K562 (cell line): ENCODE data around the gene FPR1. TPM values are rescaled to one million over a fixed set of nuclear protein-coding genes. Genes with fewer than 3 reads are reported as not detected.

Experiments
- ATAC-seq: fragments of 200-7000 bp; cut with Tn5 transposase; 3 replicates; pipeline ENCODE4 v1.9.1; 2020; ENCODE audit warnings: moderate library complexity
- BruUV-seq: library from RNA; stranded (reverse); fragments of 400-500 nt; replicated peaks from 2 replicates; lab custom pipeline; 2021; lab: Mats Ljungman, UMichigan
- CTCF ChIA-PET: fragments of 300-600 bp; formaldehyde crosslinking; extraction: SDS; loops from one replicate; lab custom pipeline; 2021; ENCODE audit warnings: low intra/inter-chr PET ratio; lab: Yijun Ruan, JAX
- POLR2A ChIA-PET: fragments of 300-600, 350-650 bp; sonication (Branson Sonifier 250); formaldehyde crosslinking; extraction: SDS; loops from one replicate; lab custom pipeline; 2021; ENCODE audit warnings: antibody characterized with exemption, inconsistent platforms; lab: Yijun Ruan, JAX
- DNase-seq, 4 experiments: peaks; one replicate each; pipeline versions ENCODE4 v3.0.0 to v3.0.0-alpha.2; 2011 to 2018; ENCODE audit warnings: low spot score in 3 of 4, mixed read lengths in 3 of 4; ENCODE audit errors: extremely low read depth in 1 of 4
- FAIRE-seq: peaks from 2 replicates; lab custom pipeline; 2011; peaks lifted over from hg19 to GRCh38; lab: Jason Lieb, UNC
- H2AFZ ChIP-seq: 2 replicates; pipeline ENCODE4 v1.6.0; 2011; ENCODE audit warnings: low read depth, low read length, control low read depth, inconsistent platforms
- H3K27ac ChIP-seq: fragments of 200-600 bp; 3 replicates; pipeline ENCODE4 v1.8.0; 2011; ENCODE audit warnings: low read depth, mild to moderate bottlenecking, control low read depth, inconsistent platforms, low read length, moderate library complexity, mixed read lengths; ENCODE audit errors: extremely low read depth
- H3K27me3 ChIP-seq, 2 experiments: fragments of 300-600 bp in 1 of 2; 2 replicates in 1 of 2; 3 replicates in 1 of 2; pipeline versions ENCODE4 v1.6.0 to v1.8.0; 2011; ENCODE audit warnings: inconsistent platforms in 2 of 2, low read length in 2 of 2, mild to moderate bottlenecking in 1 of 2, mixed read lengths in 1 of 2, moderate library complexity in 1 of 2; ENCODE audit not compliant: control insufficient read depth in 2 of 2, insufficient read depth in 2 of 2
- H3K36me3 ChIP-seq: fragments of 300-600 bp; 3 replicates; pipeline ENCODE4 v1.8.0; 2011; ENCODE audit warnings: mild to moderate bottlenecking, low read length, inconsistent platforms; ENCODE audit not compliant: control insufficient read depth, insufficient read depth
- H3K4me1 ChIP-seq, 2 experiments: fragments of 200-600 bp in 1 of 2; replicated peaks in 1 of 2; 2 replicates in 1 of 2; 3 replicates in 1 of 2; pipeline versions ENCODE4 v1.5.1 to v1.8.0; 2011; ENCODE audit warnings: inconsistent platforms in 2 of 2, low read length in 2 of 2, mild to moderate bottlenecking in 1 of 2, mixed read lengths in 1 of 2, moderate library complexity in 1 of 2; ENCODE audit not compliant: control insufficient read depth in 2 of 2, insufficient read depth in 2 of 2
- H3K4me2 ChIP-seq: 2 replicates; pipeline ENCODE4 v1.6.1; 2011; ENCODE audit warnings: low read length, control low read depth, inconsistent platforms, mixed read lengths; ENCODE audit not compliant: insufficient read depth
- H3K4me3 ChIP-seq: fragments of 200-600 bp; sonication (generic), shearing (Covaris generic); 2 replicates; pipeline ENCODE4 v1.5.1; 2016; ENCODE audit warnings: control low read depth, inconsistent platforms
- H3K79me2 ChIP-seq: fragments of 200-600 bp; 3 replicates; pipeline ENCODE4 v1.8.0; 2011; ENCODE audit warnings: low read length, inconsistent platforms; ENCODE audit not compliant: control insufficient read depth, insufficient read depth
- H3K9ac ChIP-seq, 2 experiments: 2 replicates each; pipeline versions ENCODE4 v1.6.0 to v1.6.1; 2011; ENCODE audit warnings: low read depth in 2 of 2, low read length in 2 of 2, control low read depth in 1 of 2, inconsistent platforms in 1 of 2, mild to moderate bottlenecking in 1 of 2, mixed read lengths in 1 of 2; ENCODE audit not compliant: insufficient read depth in 1 of 2
- H3K9me1 ChIP-seq: one replicate; pipeline ENCODE4 v1.6.0; 2011; ENCODE audit warnings: inconsistent platforms, mild to moderate bottlenecking, low read length, moderate library complexity; ENCODE audit not compliant: control insufficient read depth, insufficient read depth
- H3K9me3 ChIP-seq: replicated peaks from 2 replicates; pipeline ENCODE4 v1.5.1; 2011; ENCODE audit warnings: low read depth, low read length, inconsistent platforms; ENCODE audit not compliant: control insufficient read depth, insufficient read depth
- H4K20me1 ChIP-seq: replicated peaks from 2 replicates; pipeline ENCODE4 v1.6.1; 2011; ENCODE audit warnings: low read length, inconsistent platforms, mixed read lengths; ENCODE audit not compliant: control insufficient read depth, insufficient read depth
- BMI1 ChIP-seq: fragments of 150-350 bp; IDR thresholded peaks from 2 replicates; pipeline ENCODE4 v1.6.1; 2014; ENCODE audit warnings: low read length
- DIDO1 ChIP-seq: fragments of 450-650 bp; IDR thresholded peaks from 2 replicates; pipeline ENCODE4 v1.6.1; 2016; ENCODE audit warnings: low read depth, missing biosample characterization, missing genetic modification characterization
- GATA2 ChIP-seq: sonication (generic); formaldehyde crosslinking; IDR thresholded peaks from 2 replicates; pipeline ENCODE4 v1.4.0; 2020; ENCODE audit warnings: mild to moderate bottlenecking, missing genetic modification reagents
- HNRNPL ChIP-seq: fragments of 200-400 bp; formaldehyde crosslinking; IDR thresholded peaks from 2 replicates; pipeline ENCODE4 v1.6.1; 2017; ENCODE audit warnings: low read depth, mild to moderate bottlenecking, low read length
- MAFG ChIP-seq: fragments of 450-650 bp; conservative IDR thresholded peaks from 2 replicates; pipeline ENCODE4 v1.6.1; 2016; ENCODE audit warnings: missing genetic modification characterization, missing compliant biosample characterization
- MAFK ChIP-seq: IDR thresholded peaks from 2 replicates; pipeline ENCODE4 v1.6.1; 2011; ENCODE audit warnings: low read length, improper control_type of control experiment
- MTF1 ChIP-seq: fragments of 250-450 bp; sonication (Bioruptor Pico); IDR thresholded peaks from 2 replicates; pipeline ENCODE4 v1.9.0; 2021; ENCODE audit warnings: moderate library complexity, mild to moderate bottlenecking, inconsistent platforms, borderline replicate concordance
- PYGO2 ChIP-seq: fragments of 450-650 bp; IDR thresholded peaks from 2 replicates; pipeline ENCODE4 v1.6.1; 2016; ENCODE audit warnings: mild to moderate bottlenecking, missing genetic modification characterization, moderate library complexity, missing compliant biosample characterization
- RBM22 ChIP-seq: fragments of 200-400 bp; formaldehyde crosslinking; IDR thresholded peaks from 2 replicates; pipeline ENCODE4 v1.6.1; 2018; ENCODE audit warnings: low read length, low read depth; ENCODE audit not compliant: poor library complexity, severe bottlenecking
- RFX1 ChIP-seq: fragments of 450-650 bp; IDR thresholded peaks from 2 replicates; pipeline ENCODE4 v1.6.1; 2016; ENCODE audit warnings: mild to moderate bottlenecking, moderate library complexity
- SUPT5H ChIP-seq: fragments of 450-650 bp; IDR thresholded peaks from 2 replicates; pipeline ENCODE4 v1.6.1; 2016
- ZC3H11A ChIP-seq: IDR thresholded peaks from 2 replicates; pipeline ENCODE4 v1.6.1; 2012; ENCODE audit warnings: low read depth, low read length, improper control_type of control experiment
- ZNF121 ChIP-seq: sonication (generic); formaldehyde crosslinking; conservative IDR thresholded peaks from 2 replicates; pipeline ENCODE4 v1.8.0; 2022; ENCODE audit warnings: missing genetic modification reagents
- ZNF184 ChIP-seq: sonication (generic); formaldehyde crosslinking; IDR thresholded peaks from 2 replicates; pipeline ENCODE4 v1.5.0; 2020; ENCODE audit warnings: missing genetic modification reagents
- ZNF316 ChIP-seq: fragments of 450-650 bp; IDR thresholded peaks from 2 replicates; pipeline ENCODE4 v1.6.1; 2016
- ZNF75A ChIP-seq: fragments of 450-650 bp; formaldehyde crosslinking; IDR thresholded peaks from 2 replicates; pipeline ENCODE4 v1.4.0; 2020; ENCODE audit warnings: mild to moderate bottlenecking
- WGBS: fragments of 100-300 bp; shearing (Covaris generic); methylation state at CpG from one replicate; pipeline ENCODE4 v1.1.6; 2016; ENCODE audit warnings: low coverage, mixed read lengths; ENCODE audit not compliant: insufficient coverage; ENCODE audit errors: missing lambda C conversion rate; 5-methylcytosine and 5-hydroxymethylcytosine counted together
- in situ Hi-C: fragments of 300-500 bp; cut with MboI; formaldehyde crosslinking; loops from 4 replicates; pipeline ENCODE4 v1.15.0; 2018; ENCODE audit warnings: inconsistent platforms, mixed read lengths
- intact Hi-C: fragments of 100-400 bp; cut with micrococcal nuclease; formaldehyde crosslinking; loops from 2 replicates; pipeline ENCODE4 v1.14.2; 2022
- polyA plus RNA-seq, 8 experiments: library from polyadenylated mRNA; depleted of rRNA in 4 of 8; stranded (reverse) in 5 of 8; unstranded in 3 of 8; fragments of >200 nt; fragmentation: Nextera tagmentation in 2 of 8; fragmentation: Illumina TruSeq in 1 of 8; extraction: Ambion mirVana in 2 of 8; extraction: Trizol in 1 of 8; gene quantifications; 2 replicates each; pipeline versions ENCODE4 v1.2.1 to v1.2.3, GENCODE V29; 2011 to 2014; ENCODE audit warnings: inconsistent platforms in 1 of 8, missing spikeins in 1 of 8
- total RNA-seq, 7 experiments: library from RNA; depleted of rRNA in 6 of 7; stranded (reverse); fragments of >200 nt in 6 of 7; fragmentation: Illumina TruSeq in 2 of 7; extraction: Trizol in 2 of 7; gene quantifications; 2 replicates each; pipeline versions ENCODE4 v1.2.1 to v1.2.3, GENCODE V29; 2011 to 2021; ENCODE audit warnings: low replicate concordance in 1 of 7

The FPR1 gene
- total and polyA plus RNA-seq, 9 of the 15 experiments (the other 6 are each of a cell fraction or from before 2014, with no cell fraction given): 0.06 to 0.25 (median 0.14) TPM; not detected in 4

DNA sequence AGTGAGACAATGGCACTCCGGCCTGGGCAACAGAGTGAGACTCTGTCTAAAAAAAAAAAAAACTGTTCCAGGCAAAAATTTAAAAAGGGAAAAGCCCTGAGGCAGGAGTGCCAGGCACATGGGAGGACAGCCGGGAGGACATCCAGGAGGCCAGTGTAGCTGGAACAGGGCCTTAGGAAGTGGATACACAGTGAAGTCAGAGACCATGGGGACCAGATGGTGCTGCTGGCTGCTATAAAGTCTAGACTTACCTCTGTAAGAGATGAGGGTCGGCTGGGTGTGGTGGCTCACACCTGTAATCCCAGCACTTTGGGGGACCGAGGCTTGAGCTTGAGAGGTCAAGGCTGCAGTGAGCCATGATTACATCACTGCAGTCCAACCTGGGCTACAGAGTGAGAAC, 42.9 kb downstream of the FPR1 start:
- TF ChIP-seq MTF1 (CRISPR knock-in tag) (no peak), BMI1 (no peak), SUPT5H (peak; percentile 27; the same call in 1 of the 2 replicates), ZNF121 (CRISPR knock-in tag) (0 out of 2 replicates have a peak, but pooled peaks have one; percentile 0), DIDO1 (no peak), ZC3H11A (no peak), ZNF184 (CRISPR knock-in tag) (no peak)
- no peak for ATAC-seq
- Histone ChIP-seq H3K4me2 (no peak overlapping the region), H3K27me3 (no peaks in the 10 kb centered on the region; a peak in 1 of 5 replicates), H3K36me3 (peaks cover 23% of the 10 kb centered on the region; the same call in 2 of the 3 replicates), H3K4me1 (peaks cover 6 to 20% of the 10 kb centered on the region in 2 experiments; a peak in 4 of 5 replicates), H3K9me3 (no peaks in the 10 kb centered on the region), H3K27ac (no peak overlapping the region), H3K79me2 (peaks cover 17% of the 10 kb centered on the region), H3K4me3 (no peak overlapping the region), H3K9me1 (no peaks in the 10 kb centered on the region), H4K20me1 (no peaks in the 10 kb centered on the region), H2AFZ (no peak overlapping the region), H3K9ac (no peak overlapping the region)
- no TSS peak for BruUV-seq
- intact Hi-C loops: no loop called here
- POLR2A ChIA-PET: no interaction called here
- in situ Hi-C loops: no loop called here
- no peak for DNase-seq
- 68% methylated on average over 4 of the region's 4 CpGs for WGBS
- CTCF ChIA-PET: no interaction called here
- FAIRE-seq: no peak

DNA sequence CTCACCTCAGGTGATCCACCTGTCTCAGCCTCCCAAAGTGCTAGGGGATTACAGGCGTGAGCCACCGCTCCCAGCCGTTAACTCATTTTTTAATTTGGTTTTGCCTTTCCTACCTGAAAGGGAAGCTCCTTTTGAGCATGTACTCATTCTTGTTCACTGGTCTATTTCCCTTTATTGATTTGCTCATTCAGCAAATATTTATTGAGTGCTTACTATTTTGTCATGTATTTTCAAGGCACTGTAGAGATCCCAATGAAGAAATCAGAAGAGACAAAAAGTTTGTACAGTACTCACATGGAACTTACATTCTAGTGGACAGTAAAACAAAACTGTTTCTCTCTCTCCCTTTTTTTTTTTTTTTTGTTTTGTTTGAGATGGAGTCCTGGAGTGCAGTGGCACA, 44.8 kb downstream of the FPR1 start:
- BruUV-seq: no TSS peak
- H3K4me2 ChIP-seq: no peak overlapping the region
- TF ChIP-seq MAFG (tag): peak; percentile 61
- peak; percentile 15; the same call in 1 of the 2 replicates for TF ChIP-seq MAFK
- TF ChIP-seq GATA2 (CRISPR knock-in tag): no peak
- TF ChIP-seq PYGO2 (tag): no peak
- no peak for TF ChIP-seq RBM22
- no peak for TF ChIP-seq RFX1
- TF ChIP-seq ZNF75A (CRISPR knock-in tag): no peak
- TF ChIP-seq ZNF316: peak; percentile 87
- TF ChIP-seq HNRNPL: no peak

More for the DNA sequence above, 44.8 kb downstream of the FPR1 start:
- H3K27me3 ChIP-seq: no peaks in the 10 kb centered on the region; a peak in 1 of 5 replicates
- no peak overlapping the region for H3K9ac ChIP-seq
- in situ Hi-C loops (no loop called here), intact Hi-C loops (no loop called here)
- POLR2A ChIA-PET: interaction anchor here (0.6 to 1.4 kb wide), 2 partner anchors 18 to 164 kb away, joined by 3 to 5 read pairs; no protein-coding TSS in a partner anchor
- peaks cover 21 to 32% of the 10 kb centered on the region in 2 experiments for H3K4me1 ChIP-seq
- peaks cover 22% of the 10 kb centered on the region for H3K79me2 ChIP-seq
- no peak overlapping the region for H3K4me3 ChIP-seq
- CTCF ChIA-PET: no interaction called here
- ATAC-seq (no peak), DNase-seq (no peak), FAIRE-seq (no peak)
- H3K36me3 ChIP-seq: peaks cover 23% of the 10 kb centered on the region; the same call in 2 of the 3 replicates
- H3K9me3 ChIP-seq: no peaks in the 10 kb centered on the region
- no peaks in the 10 kb centered on the region for H3K9me1 ChIP-seq
- no peaks in the 10 kb centered on the region for H4K20me1 ChIP-seq
- H2AFZ ChIP-seq: no peak overlapping the region
- 96% methylated on average over 3 of the region's 3 CpGs for WGBS
- no peak overlapping the region for H3K27ac ChIP-seq
